IPS-18a (cell line): ENCODE results near the gene EXO1.
A peak's percentile ranks its signal among the peaks of the same experiment; 100 is the strongest.

Experiments
- H3K27ac ChIP-seq: one replicate; pipeline ENCODE4 v1.5.1; 2013; ENCODE audit warnings: low read length
- H3K27me3 ChIP-seq: one replicate; pipeline ENCODE4 v1.6.1; 2013; ENCODE audit warnings: mild to moderate bottlenecking, low read length; ENCODE audit not compliant: control insufficient read depth, insufficient read depth
- H3K36me3 ChIP-seq: one replicate; pipeline ENCODE4 v1.6.1; 2013; ENCODE audit warnings: low read depth, low read length; ENCODE audit not compliant: control insufficient read depth
- H3K4me1 ChIP-seq: one replicate; pipeline ENCODE4 v1.6.1; 2013; ENCODE audit warnings: low read depth, low read length; ENCODE audit not compliant: control insufficient read depth
- H3K4me3 ChIP-seq: one replicate; pipeline ENCODE4 v1.5.1; 2013; ENCODE audit warnings: low read length
- H3K9ac ChIP-seq: one replicate; pipeline ENCODE4 v1.6.1; 2013; ENCODE audit warnings: mild to moderate bottlenecking, low read length, moderate library complexity
- H3K9me3 ChIP-seq: one replicate; pipeline ENCODE4 v1.6.1; 2013; ENCODE audit warnings: low read depth, low read length; ENCODE audit not compliant: control insufficient read depth

EXO1 gene

DNA sequence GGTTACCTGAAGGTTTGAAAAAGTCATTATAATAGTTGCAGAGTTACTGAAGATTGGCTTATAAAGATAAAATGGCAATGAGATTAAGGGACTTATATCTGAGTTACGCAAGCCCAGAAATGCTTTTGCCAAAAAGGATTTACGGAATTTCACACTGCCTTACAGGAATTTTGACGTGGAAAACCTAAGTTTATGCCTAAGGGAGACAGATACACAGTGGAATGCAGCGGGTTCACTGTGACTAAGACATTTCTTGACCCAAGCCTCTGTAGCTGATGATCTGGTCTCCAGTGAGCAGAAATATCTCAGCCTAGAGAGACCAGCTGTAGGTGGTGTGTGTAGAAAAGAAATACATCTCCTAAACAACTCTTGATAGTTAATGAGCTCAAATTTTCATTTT lies 10.1 kb upstream of the EXO1 start:
- no peaks in the 10 kb centered on the region for H3K36me3 ChIP-seq
- no peaks in the 10 kb centered on the region for H3K4me1 ChIP-seq
- H3K9me3 ChIP-seq: no peaks in the 10 kb centered on the region
- H3K27me3 ChIP-seq: no peaks in the 10 kb centered on the region
- no peak overlapping the region for H3K4me3 ChIP-seq
- H3K9ac ChIP-seq: no peak overlapping the region
- no peak overlapping the region for H3K27ac ChIP-seq

- H3K36me3 ChIP-seq: no peaks in the 10 kb centered on the region
- no peak overlapping the region for H3K9ac ChIP-seq
- H3K9me3 ChIP-seq: no peaks in the 10 kb centered on the region
- no peaks in the 10 kb centered on the region for H3K4me1 ChIP-seq
- no peak overlapping the region for H3K27ac ChIP-seq
- H3K27me3 ChIP-seq: no peaks in the 10 kb centered on the region
- H3K4me3 ChIP-seq: no peak overlapping the region
Measured at GRCh38 chr1:241838897-241839296, 9.1 kb upstream of the EXO1 start.

- no peaks in the 10 kb centered on the region for H3K9me3 ChIP-seq
- no peaks in the 10 kb centered on the region for H3K4me1 ChIP-seq
- H3K4me3 ChIP-seq: no peak overlapping the region
- no peak overlapping the region for H3K27ac ChIP-seq
- no peak overlapping the region for H3K9ac ChIP-seq
- no peaks in the 10 kb centered on the region for H3K27me3 ChIP-seq
- H3K36me3 ChIP-seq: no peaks in the 10 kb centered on the region
Measured at GRCh38 chr1:241839369-241839979, 8.5 kb upstream of the EXO1 start.

- H3K27me3 ChIP-seq: no peaks in the 10 kb centered on the region
- no peaks in the 10 kb centered on the region for H3K9me3 ChIP-seq
- H3K4me1 ChIP-seq: no peaks in the 10 kb centered on the region
- H3K4me3 ChIP-seq: no peak overlapping the region
- no peak overlapping the region for H3K27ac ChIP-seq
- no peak overlapping the region for H3K9ac ChIP-seq
- no peaks in the 10 kb centered on the region for H3K36me3 ChIP-seq
Measured at GRCh38 chr1:241840164-241840563, 7.8 kb upstream of the EXO1 start.

- Histone ChIP-seq H3K9me3 (no peaks in the 10 kb centered on the region), H3K36me3 (no peaks in the 10 kb centered on the region), H3K4me1 (no peaks in the 10 kb centered on the region), H3K27me3 (no peaks in the 10 kb centered on the region), H3K27ac (no peak overlapping the region), H3K4me3 (no peak overlapping the region), H3K9ac (no peak overlapping the region)
Measured at GRCh38 chr1:241841691-241842090, 6.3 kb upstream of the EXO1 start.

GRCh38 chr1:241842565-241842964 lies 5.4 kb upstream of the EXO1 start:
- Histone ChIP-seq H3K36me3 (no peaks in the 10 kb centered on the region), H3K9ac (no peak overlapping the region)

GRCh38 chr1:241844593-241844992 lies 3.4 kb upstream of the EXO1 start:
- Histone ChIP-seq H3K27ac (no peak overlapping the region), H3K4me3 (no peak overlapping the region), H3K36me3 (no peaks in the 10 kb centered on the region), H3K9me3 (no peaks in the 10 kb centered on the region), H3K27me3 (no peaks in the 10 kb centered on the region), H3K4me1 (peaks cover 4% of the 10 kb centered on the region), H3K9ac (no peak overlapping the region)

More at GRCh38 chr1:241842565-241842964, 5.4 kb upstream of the EXO1 start:
- H3K27me3 ChIP-seq: no peaks in the 10 kb centered on the region
- H3K4me1 ChIP-seq: no peaks in the 10 kb centered on the region
- no peaks in the 10 kb centered on the region for H3K9me3 ChIP-seq
- H3K27ac ChIP-seq: no peak overlapping the region
- no peak overlapping the region for H3K4me3 ChIP-seq

DNA sequence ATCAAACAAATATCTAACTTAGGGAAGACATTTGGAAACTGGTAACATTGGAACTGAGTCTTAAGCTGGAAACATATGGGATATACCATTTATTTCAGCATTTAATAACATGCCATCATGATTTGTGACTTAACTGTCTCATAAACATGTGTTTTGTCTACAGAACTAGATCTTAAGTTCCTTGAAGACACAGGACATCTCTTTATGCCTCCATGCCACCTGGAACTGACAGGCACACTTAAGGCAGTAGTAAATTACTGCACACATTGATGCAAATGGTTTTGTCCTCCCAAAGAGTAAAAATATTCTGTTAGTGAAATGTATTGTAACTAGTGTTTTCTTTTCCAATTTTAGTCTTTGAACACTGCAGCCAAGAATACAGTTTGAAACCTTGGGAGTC lies 1.6 kb upstream of the EXO1 start:
- H3K36me3 ChIP-seq: peaks cover 8% of the 10 kb centered on the region
- peaks cover 4% of the 10 kb centered on the region for H3K4me1 ChIP-seq
- no peak overlapping the region for H3K9ac ChIP-seq
- no peaks in the 10 kb centered on the region for H3K27me3 ChIP-seq
- no peak overlapping the region for H3K27ac ChIP-seq
- H3K4me3 ChIP-seq: no peak overlapping the region
- no peaks in the 10 kb centered on the region for H3K9me3 ChIP-seq

GRCh38 chr1:241846862-241847539 lies 1.0 kb upstream of the EXO1 start:
- peak overlapping the region; percentile 35 for H3K27ac ChIP-seq
- peak overlapping the region; percentile 87 for H3K9ac ChIP-seq
- no peaks in the 10 kb centered on the region for H3K27me3 ChIP-seq
- H3K9me3 ChIP-seq: no peaks in the 10 kb centered on the region
- peak overlapping the region; percentile 93 for H3K4me3 ChIP-seq
- H3K4me1 ChIP-seq: peaks cover 4% of the 10 kb centered on the region
- H3K36me3 ChIP-seq: peaks cover 14% of the 10 kb centered on the region

DNA sequence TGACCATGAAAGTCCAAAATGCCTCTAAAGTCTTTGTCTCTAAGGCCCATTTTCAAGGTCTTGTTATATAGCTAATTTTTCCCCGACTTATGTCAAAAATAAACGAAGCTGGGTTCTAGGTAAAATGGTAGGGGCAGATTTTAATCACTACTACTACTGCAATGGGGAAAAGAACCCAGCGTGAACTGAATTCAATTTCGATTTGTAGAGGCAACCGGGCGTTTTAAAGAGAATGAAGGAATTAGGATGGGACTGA lies 536 bp upstream of the EXO1 start:
- H3K36me3 ChIP-seq: peaks cover 18% of the 10 kb centered on the region
- peak overlapping the region; percentile 93 for H3K4me3 ChIP-seq

GRCh38 chr1:241848686-241849344 lies 811 bp downstream of the EXO1 start:
- no peaks in the 10 kb centered on the region for H3K9me3 ChIP-seq
- H3K36me3 ChIP-seq: peaks cover 31% of the 10 kb centered on the region
- no peaks in the 10 kb centered on the region for H3K27me3 ChIP-seq
- H3K27ac ChIP-seq: no peak overlapping the region
- peaks cover 4% of the 10 kb centered on the region for H3K4me1 ChIP-seq
- H3K4me3 ChIP-seq: peak overlapping the region; percentile 93
- peak overlapping the region; percentile 87 for H3K9ac ChIP-seq

More for the DNA sequence above, 536 bp upstream of the EXO1 start:
- Histone ChIP-seq H3K27me3 (no peaks in the 10 kb centered on the region), H3K9ac (peak overlapping the region; percentile 87), H3K27ac (peak overlapping the region; percentile 35), H3K4me1 (peaks cover 4% of the 10 kb centered on the region), H3K9me3 (no peaks in the 10 kb centered on the region)

- Histone ChIP-seq H3K27ac (no peak overlapping the region), H3K27me3 (no peaks in the 10 kb centered on the region), H3K4me1 (peaks cover 4% of the 10 kb centered on the region), H3K36me3 (peaks cover 36% of the 10 kb centered on the region), H3K9ac (peak overlapping the region; percentile 87), H3K4me3 (peak overlapping the region; percentile 93), H3K9me3 (no peaks in the 10 kb centered on the region)
Measured at GRCh38 chr1:241849345-241849695, 1.3 kb downstream of the EXO1 start.
